ENCODE data around the gene UBL4B.

DNA sequence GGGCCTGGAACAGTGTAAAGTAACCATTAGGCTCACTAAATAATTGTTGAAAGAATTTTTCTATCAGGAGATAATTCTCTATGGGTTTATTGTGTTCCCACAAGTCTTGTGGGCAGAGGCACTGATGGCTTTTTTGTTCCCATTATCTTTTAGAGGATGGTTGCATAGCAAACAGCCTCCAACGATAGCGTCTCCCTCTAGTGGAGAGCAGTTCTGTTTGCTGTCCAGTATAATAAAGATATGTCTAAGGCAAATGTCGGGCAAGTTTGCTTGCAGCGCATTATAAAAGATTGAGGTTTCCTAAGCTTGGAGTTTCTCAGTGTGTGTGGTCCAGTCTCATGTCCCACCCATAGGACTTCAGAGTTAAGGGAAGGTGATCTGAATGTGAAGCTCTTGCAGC lies 36.7 kb downstream of the UBL4B start:
- TF ChIP-seq POLR2A (IDR thresholded peaks at IDR 0.05; ENCODE audit: low read depth, low read length) (no peak), POLR2AphosphoS5 (IDR thresholded peaks at IDR 0.05; ENCODE audit: low read depth, low read length) (no peak)
